Skeletal muscle satellite cell (primary cell): ENCODE results near the gene ABLIM1.

Experiments
- H3K27me3 ChIP-seq: 2 replicates; pipeline ENCODE4 v1.7.0; 2013; ENCODE audit warnings: low read length; ENCODE audit not compliant: control insufficient read depth, insufficient read depth
- H3K36me3 ChIP-seq: 2 replicates; pipeline ENCODE4 v1.7.0; 2013; ENCODE audit warnings: mild to moderate bottlenecking, control low read depth, low read length; ENCODE audit not compliant: insufficient read depth
- H3K4me1 ChIP-seq: 2 replicates; pipeline ENCODE4 v1.7.0; 2013; ENCODE audit warnings: low read length; ENCODE audit not compliant: control insufficient read depth, insufficient read depth
- H3K4me2 ChIP-seq: 2 replicates; pipeline ENCODE4 v1.7.0; 2013; ENCODE audit warnings: mild to moderate bottlenecking, low read length
- H3K4me3 ChIP-seq: 2 replicates; pipeline ENCODE4 v1.7.0; 2013; ENCODE audit warnings: low read length
- H3K9ac ChIP-seq: 2 replicates; pipeline ENCODE4 v1.7.0; 2013; ENCODE audit warnings: mild to moderate bottlenecking, low read depth, low read length, moderate library complexity
- H3K9me3 ChIP-seq: replicated peaks from 2 replicates; pipeline ENCODE4 v1.7.0; 2013; ENCODE audit warnings: mild to moderate bottlenecking, control low read depth, low read length

Gene ABLIM1

DNA sequence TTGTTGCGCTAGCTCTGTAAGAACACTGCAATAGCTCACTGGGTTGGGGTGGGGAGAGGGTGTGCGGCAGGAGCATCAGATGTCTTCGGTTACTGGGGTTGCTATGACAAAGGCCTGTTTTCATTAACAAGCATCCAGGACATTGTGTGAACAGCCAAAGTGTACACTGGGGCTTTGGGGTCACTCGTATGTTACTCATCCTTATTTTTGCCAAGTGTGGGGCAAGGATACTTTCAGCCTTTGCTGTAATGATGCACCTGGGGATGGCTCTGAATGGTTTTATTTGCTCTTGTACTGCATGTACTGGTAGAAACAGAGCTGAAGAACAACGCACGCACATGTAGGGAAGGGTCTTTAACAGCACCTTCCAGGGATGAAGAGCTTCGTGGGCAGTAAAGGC lies 180.8 kb downstream of the ABLIM1 start:
- no peaks in the 10 kb centered on the region for H3K9me3 ChIP-seq
- H3K4me3 ChIP-seq: no peak overlapping the region
- no peak overlapping the region for H3K9ac ChIP-seq
- no peaks in the 10 kb centered on the region for H3K36me3 ChIP-seq
- no peaks in the 10 kb centered on the region for H3K4me1 ChIP-seq
- H3K27me3 ChIP-seq: peaks cover 11% of the 10 kb centered on the region
- H3K4me2 ChIP-seq: no peak overlapping the region

DNA sequence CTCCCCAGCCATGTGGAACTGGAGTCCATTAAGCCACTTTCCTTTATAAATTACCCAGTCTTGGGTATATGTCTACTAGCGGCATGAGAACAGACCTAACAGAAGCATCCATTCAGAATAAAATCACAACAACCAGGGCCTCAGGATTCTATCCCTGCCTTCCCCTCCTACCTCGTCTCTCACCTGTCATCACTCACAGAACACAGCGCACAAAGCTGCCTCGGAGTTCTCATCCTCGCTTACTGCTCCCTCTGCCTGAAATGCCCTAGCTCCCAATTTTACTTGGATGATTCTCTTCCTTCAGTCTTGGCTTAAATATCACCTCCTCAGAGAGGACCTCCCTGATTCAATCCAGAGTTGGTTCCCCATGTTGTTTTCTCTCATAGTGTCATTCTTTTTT lies 183.1 kb downstream of the ABLIM1 start:
- no peak overlapping the region for H3K9ac ChIP-seq
- no peaks in the 10 kb centered on the region for H3K36me3 ChIP-seq
- no peak overlapping the region for H3K4me3 ChIP-seq
- no peak overlapping the region for H3K4me2 ChIP-seq
- H3K27me3 ChIP-seq: peaks cover 11% of the 10 kb centered on the region
- no peaks in the 10 kb centered on the region for H3K9me3 ChIP-seq
- H3K4me1 ChIP-seq: no peaks in the 10 kb centered on the region

DNA sequence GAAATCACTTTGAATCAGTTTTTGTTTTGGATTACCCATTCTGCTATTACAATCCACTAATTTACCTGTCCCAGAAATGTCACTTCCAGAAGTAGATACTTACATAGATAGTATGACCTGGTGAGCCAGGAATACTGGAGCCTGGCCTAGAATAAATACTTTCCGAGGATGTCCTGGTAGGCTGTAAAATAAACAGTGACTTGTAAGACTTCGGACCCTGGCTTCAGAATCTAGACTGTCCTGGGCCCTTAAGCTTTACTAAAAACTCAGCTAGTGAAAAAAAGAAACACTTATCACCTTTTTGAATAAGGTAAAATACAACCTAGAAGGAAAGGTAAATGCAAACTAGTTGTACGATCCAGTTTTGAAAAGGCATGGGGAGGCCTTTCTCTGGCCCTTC lies 184.3 kb downstream of the ABLIM1 start:
- Histone ChIP-seq H3K4me2 (no peak overlapping the region), H3K4me3 (no peak overlapping the region), H3K9ac (no peak overlapping the region), H3K27me3 (peaks cover 4% of the 10 kb centered on the region), H3K36me3 (no peaks in the 10 kb centered on the region), H3K9me3 (no peaks in the 10 kb centered on the region), H3K4me1 (no peaks in the 10 kb centered on the region)

DNA sequence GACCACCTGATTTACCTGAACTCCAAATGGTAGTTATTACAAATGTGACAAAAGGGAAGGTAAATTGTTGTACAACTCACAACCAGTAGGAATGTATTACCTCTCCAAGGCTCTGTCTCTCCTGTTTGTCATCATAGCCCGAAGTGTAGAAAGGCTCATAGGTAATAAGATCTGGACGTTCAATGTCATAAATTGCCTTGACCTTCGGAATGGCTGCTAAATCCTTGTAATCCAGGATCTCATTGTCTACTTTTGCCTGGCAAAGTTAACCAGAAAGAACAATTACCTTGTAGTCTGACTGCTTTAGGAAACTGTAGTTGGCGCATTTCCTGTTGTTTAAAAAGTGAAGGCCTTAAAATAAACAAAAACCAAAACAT lies 185.2 kb downstream of the ABLIM1 start:
- Histone ChIP-seq H3K4me1 (no peaks in the 10 kb centered on the region), H3K36me3 (no peaks in the 10 kb centered on the region), H3K4me3 (no peak overlapping the region), H3K9me3 (no peaks in the 10 kb centered on the region), H3K4me2 (no peak overlapping the region), H3K27me3 (no peaks in the 10 kb centered on the region), H3K9ac (no peak overlapping the region)

DNA sequence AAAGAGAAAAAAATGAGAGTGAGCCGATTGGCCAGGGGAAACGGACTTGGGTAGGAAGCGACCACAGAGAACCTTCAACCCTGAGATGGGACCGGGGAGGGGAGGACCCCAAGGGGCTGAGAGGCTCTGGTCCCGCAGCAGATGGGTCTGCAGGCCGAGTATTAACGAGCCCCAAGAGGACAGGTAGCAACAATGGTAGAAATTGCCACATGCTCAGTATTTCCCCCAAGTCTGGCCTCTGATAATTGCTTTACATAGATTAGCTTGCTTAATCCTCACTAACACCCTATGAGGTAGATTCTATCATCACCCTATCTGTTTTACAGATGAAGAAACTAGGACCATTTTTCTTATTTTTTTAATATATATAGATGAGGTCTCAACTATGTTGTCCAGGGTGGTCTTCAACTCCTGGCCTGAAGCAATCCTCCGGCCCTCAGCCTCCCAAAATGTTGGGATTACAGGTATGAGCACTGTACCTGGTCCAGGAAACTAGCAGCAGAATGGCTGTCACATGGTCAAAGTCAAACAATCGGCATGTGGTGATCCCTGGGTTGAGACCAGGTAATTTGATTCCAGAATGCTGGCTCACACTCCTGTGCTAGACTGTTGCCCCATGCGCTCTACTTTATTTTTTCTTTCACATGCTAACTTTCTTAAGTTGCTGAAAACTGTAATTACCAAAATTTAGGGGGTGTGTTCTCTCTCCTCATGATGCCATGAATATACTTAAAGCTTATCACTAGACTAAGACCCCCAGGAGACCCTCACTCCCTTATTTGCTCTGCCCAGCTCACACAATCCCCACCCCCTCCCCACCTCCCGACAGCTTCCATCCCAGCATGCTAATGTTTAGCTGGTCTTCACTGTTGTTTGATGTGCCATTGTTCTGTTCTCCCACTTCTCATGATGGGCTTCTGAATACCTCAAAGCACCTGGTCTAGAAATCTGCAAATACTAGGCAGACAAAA lies 185.9 kb downstream of the ABLIM1 start:
- Histone ChIP-seq H3K9me3 (no peaks in the 10 kb centered on the region), H3K36me3 (no peaks in the 10 kb centered on the region), H3K27me3 (no peaks in the 10 kb centered on the region), H3K9ac (no peak overlapping the region), H3K4me3 (no peak overlapping the region), H3K4me1 (no peaks in the 10 kb centered on the region), H3K4me2 (no peak overlapping the region)

DNA sequence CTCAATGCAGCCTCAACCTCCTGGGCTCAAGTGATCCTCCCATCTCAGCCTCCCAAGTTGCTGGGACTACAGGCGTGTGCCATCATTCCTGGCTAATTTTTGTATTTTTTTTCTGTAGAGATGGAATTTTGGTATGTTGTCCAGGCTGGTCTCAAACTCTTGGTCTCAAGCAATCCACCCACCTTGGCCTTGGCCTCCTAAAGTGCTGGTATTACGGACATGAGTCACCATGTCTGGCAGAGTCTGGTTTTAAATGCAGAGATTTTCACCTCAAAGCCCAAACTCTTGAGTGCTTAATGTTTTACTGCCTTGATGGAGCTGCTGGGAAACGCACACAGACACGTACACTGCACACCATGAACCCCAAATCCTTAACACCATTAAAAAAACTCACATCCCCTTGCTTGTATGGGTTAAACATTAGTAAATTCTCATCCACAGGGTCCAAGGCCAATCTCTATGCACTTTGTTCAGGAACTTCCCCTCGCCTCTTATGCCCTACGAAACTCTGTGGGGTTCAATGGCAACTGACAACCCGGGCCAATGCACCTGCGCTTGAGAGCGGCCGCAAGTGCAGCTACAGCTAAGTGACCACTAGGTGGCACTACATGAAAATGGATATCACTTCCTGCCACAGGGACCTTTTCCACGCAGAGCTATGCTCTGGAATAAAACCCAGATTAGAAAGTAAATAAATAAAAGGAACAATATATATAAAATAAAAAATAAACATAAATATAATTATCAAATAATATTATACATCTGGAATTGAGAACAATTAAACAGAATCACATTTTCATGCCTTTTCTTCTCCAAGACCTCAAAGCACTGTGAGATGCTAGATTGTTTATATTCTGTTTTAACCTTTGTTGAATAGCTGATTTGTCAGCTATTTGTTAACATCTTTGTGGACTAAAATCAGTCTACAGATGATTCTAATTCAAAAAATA lies 186.8 kb downstream of the ABLIM1 start:
- no peak overlapping the region for H3K9ac ChIP-seq
- no peaks in the 10 kb centered on the region for H3K4me1 ChIP-seq
- H3K4me2 ChIP-seq: no peak overlapping the region
- H3K36me3 ChIP-seq: no peaks in the 10 kb centered on the region
- H3K4me3 ChIP-seq: no peak overlapping the region
- H3K27me3 ChIP-seq: no peaks in the 10 kb centered on the region
- H3K9me3 ChIP-seq: no peaks in the 10 kb centered on the region

DNA sequence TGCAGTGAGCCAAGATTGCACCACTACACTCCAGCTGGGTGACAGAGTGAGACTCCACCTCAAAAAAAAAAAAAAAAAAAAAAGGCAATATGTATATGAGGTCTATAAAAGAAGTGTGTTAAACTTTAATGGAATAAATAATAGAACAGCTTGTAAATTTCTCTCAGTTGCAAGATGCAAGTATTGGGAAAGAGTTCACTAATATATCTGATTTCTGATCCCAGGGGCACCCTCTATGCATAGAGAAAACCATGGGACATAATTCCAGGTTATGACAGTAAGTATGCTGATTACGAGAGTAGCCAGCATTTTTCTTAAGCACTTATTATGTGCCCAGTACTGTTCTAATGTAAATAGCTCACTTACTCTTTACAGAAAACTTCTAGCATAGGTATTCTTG lies 187.7 kb downstream of the ABLIM1 start:
- H3K4me2 ChIP-seq: no peak overlapping the region
- no peak overlapping the region for H3K4me3 ChIP-seq
- no peaks in the 10 kb centered on the region for H3K36me3 ChIP-seq
- H3K27me3 ChIP-seq: no peaks in the 10 kb centered on the region
- H3K9ac ChIP-seq: no peak overlapping the region
- no peaks in the 10 kb centered on the region for H3K9me3 ChIP-seq
- H3K4me1 ChIP-seq: no peaks in the 10 kb centered on the region

DNA sequence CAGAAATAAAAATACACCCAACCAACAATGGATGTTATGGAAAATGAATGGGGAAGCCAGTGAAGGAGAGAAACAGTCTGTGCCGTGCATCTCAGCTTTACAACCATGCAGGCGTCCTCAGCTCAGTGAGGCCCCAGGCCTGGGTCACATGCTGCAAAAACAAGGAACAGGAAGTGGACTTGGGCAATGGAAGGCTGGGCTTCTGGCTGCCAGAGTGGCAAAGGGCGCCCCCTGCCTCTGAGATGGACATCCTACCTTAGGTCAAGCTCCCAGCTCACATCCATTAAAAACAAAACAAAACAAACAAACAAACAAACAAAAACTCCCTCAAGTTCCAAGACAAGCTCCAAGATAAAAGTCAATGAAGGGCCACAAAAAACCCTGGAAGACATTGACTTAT lies 199.1 kb downstream of the ABLIM1 start:
- Histone ChIP-seq H3K4me1 (no peaks in the 10 kb centered on the region), H3K4me2 (no peak overlapping the region), H3K36me3 (no peaks in the 10 kb centered on the region), H3K4me3 (no peak overlapping the region), H3K27me3 (no peaks in the 10 kb centered on the region), H3K9ac (no peak overlapping the region), H3K9me3 (no peaks in the 10 kb centered on the region)

DNA sequence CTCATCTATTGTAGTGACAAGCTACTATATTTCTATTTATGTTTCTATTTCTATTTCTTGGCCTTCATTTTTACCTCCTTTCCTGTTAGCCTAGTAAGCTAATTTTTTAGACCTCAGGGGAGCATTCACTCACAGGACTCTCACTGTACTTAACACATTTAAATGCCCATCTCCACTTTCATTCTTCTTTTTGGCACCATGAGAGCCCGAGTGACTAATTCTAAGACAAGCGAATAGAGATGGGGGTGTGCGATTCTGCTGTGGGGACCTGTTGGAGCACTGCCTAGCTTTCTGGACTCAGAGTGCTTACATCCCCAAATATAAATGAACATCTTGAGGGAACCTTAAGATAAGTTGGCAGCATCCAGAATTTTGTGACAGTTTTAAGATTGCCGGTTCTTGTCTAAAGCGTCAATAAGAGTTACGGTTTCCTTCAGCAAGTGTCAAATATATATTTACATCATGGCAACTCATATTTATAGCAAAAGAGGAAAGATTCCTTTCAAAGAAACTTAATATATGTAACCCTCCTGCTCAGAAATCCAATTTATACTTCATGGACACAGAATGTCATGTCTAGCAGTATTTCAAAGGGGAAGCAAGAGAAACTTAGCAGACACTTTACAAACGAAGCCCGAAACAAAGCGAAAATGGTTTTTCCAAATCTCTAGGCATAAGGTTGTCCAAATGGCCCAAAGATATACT lies 199.7 kb downstream of the ABLIM1 start:
- Histone ChIP-seq H3K4me1 (no peaks in the 10 kb centered on the region), H3K4me3 (no peak overlapping the region), H3K36me3 (no peaks in the 10 kb centered on the region), H3K9me3 (no peaks in the 10 kb centered on the region), H3K4me2 (no peak overlapping the region), H3K9ac (no peak overlapping the region), H3K27me3 (no peaks in the 10 kb centered on the region)

DNA sequence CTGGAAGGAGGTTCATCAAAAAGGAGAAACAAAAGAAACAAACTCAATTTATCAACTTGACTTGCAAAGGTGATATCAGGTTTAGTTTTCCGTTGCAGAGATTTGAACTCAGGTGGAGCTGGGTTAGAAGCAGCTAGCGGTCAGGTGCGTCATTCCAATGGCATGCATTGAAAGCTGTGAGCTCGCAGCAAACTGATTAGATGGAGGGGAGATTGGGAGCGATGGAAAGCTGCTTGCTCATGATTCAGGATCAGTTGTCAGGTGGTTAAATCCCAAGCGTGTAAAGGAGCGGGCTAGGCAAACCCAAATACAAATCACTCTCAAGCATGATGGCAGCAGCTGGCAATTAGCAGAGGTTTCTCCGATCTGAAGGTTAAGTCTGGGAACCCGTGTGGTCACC lies 204.5 kb downstream of the ABLIM1 start:
- no peak overlapping the region for H3K4me2 ChIP-seq
- H3K9me3 ChIP-seq: no peaks in the 10 kb centered on the region
- no peaks in the 10 kb centered on the region for H3K27me3 ChIP-seq
- no peak overlapping the region for H3K4me3 ChIP-seq
- no peaks in the 10 kb centered on the region for H3K4me1 ChIP-seq
- H3K36me3 ChIP-seq: no peaks in the 10 kb centered on the region
- no peak overlapping the region for H3K9ac ChIP-seq

DNA sequence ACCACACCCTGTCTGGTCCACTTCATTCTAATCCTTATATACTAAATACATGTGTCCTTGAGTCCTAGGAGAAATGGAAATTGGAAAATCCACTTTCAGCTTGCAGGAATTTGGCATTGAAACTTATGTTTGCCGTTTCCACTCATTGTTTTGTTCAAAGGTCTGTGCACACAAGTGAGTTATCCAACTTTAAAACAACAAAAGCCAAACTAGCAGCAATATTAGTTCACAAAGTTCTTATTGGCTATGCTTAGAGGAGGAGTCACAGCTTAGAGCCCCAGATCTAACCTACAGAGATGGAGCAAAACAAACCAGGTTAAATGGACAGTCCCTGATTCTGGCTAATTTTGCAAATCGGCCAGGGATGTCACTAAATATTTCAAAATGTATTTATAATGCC lies 209.2 kb downstream of the ABLIM1 start:
- H3K4me2 ChIP-seq: no peak overlapping the region
- no peaks in the 10 kb centered on the region for H3K27me3 ChIP-seq
- no peak overlapping the region for H3K9ac ChIP-seq
- H3K4me1 ChIP-seq: no peaks in the 10 kb centered on the region
- no peaks in the 10 kb centered on the region for H3K9me3 ChIP-seq
- no peaks in the 10 kb centered on the region for H3K36me3 ChIP-seq
- no peak overlapping the region for H3K4me3 ChIP-seq
